ENCODE measurements around the gene SYT7.

Gene SYT7

GRCh38 chr11:61515686-61516085, 65.2 kb downstream of the SYT7 start:
- DNase-seq: no peak

GRCh38 chr11:61514050-61514917, 66.6 kb downstream of the SYT7 start:
- DNase-seq: no peak

GRCh38 chr11:61513143-61513765, 67.6 kb downstream of the SYT7 start:
- DNase-seq: no peak

- DNase-seq: no peak
Observed at GRCh38 chr11:61512435-61512834, 68.4 kb downstream of the SYT7 start.

GRCh38 chr11:61511383-61511782, 69.5 kb downstream of the SYT7 start:
- DNase-seq: no peak

- no peak for DNase-seq
Observed at GRCh38 chr11:61510974-61511373, 69.9 kb downstream of the SYT7 start.

- DNase-seq: no peak
Observed at GRCh38 chr11:61510166-61510919, 70.5 kb downstream of the SYT7 start.

GRCh38 chr11:61509043-61510029, 71.5 kb downstream of the SYT7 start:
- peak in 3 of 5 donors; percentile 23 to 88 (median 33) for DNase-seq

GRCh38 chr11:61507962-61508861, 72.7 kb downstream of the SYT7 start, which contains the start of gene LRRC10B:
LRRC10B (plus strand) TSS chr11:61508749; CDS start chr11:61508999, 250 bp downstream.
- peak in 1 of 5 donors; percentile 37 for DNase-seq

- DNase-seq: no peak
Observed at GRCh38 chr11:61507012-61507768, 73.7 kb downstream of the SYT7 start.

- no peak for DNase-seq
Observed at GRCh38 chr11:61505640-61506155, 75.2 kb downstream of the SYT7 start.

- DNase-seq: no peak
Observed at GRCh38 chr11:61505106-61505505, 75.8 kb downstream of the SYT7 start.

- no peak for DNase-seq
Observed at GRCh38 chr11:61503135-61503770, 77.6 kb downstream of the SYT7 start.

- no peak for DNase-seq
Observed at GRCh38 chr11:61502522-61502921, 78.4 kb downstream of the SYT7 start.

GRCh38 chr11:61499816-61500491, 80.9 kb downstream of the SYT7 start:
- DNase-seq: no peak

- DNase-seq: no peak
Observed at GRCh38 chr11:61498767-61499341, 82.0 kb downstream of the SYT7 start.

GRCh38 chr11:61497876-61498275, 83.0 kb downstream of the SYT7 start:
- no peak for DNase-seq

- no peak for DNase-seq
Observed at GRCh38 chr11:61497473-61497872, 83.4 kb downstream of the SYT7 start.

Data from T-helper 1 cell (primary cell).